Upper lobe of left lung (tissue), 4 donors: ENCODE data around the gene CALN1.

Experiments
- CTCF ChIP-seq, 6 experiments: fragments of 450-650 bp in 4 of 6; fragments of 200-600 bp in 2 of 6; sonication (generic) in 2 of 6; IDR thresholded peaks; one replicate each; pipeline ENCODE4 v1.5.1; 2016 to 2019; ENCODE audit warnings: antibody characterized with exemption in 6 of 6
- EP300 ChIP-seq, 4 donors: sonication (generic); formaldehyde crosslinking; IDR thresholded peaks; one replicate each; pipeline ENCODE4 v1.5.1; 2017; ENCODE audit warnings: antibody characterized with exemption in 4 of 4, control low read depth in 2 of 4
- POLR2A ChIP-seq, 4 donors: fragments of 450-650 bp; IDR thresholded peaks; one replicate each; pipeline ENCODE4 v1.5.1; 2016 to 2017; ENCODE audit warnings: antibody characterized with exemption in 4 of 4, mild to moderate bottlenecking in 2 of 4
- POLR2AphosphoS5 ChIP-seq, 2 donors: sonication (generic); formaldehyde crosslinking; IDR thresholded peaks; one replicate each; pipeline ENCODE4 v1.5.1; 2017; ENCODE audit warnings: antibody characterized with exemption in 2 of 2

GRCh38 chr7:72394016-72394415 lies 18.1 kb downstream of the CALN1 start:
- no peak for TF ChIP-seq CTCF (IDR thresholded peaks at IDR 0.05)
- TF ChIP-seq POLR2A (IDR thresholded peaks at IDR 0.05): no peak
- TF ChIP-seq POLR2AphosphoS5 (IDR thresholded peaks at IDR 0.05): no peak
- TF ChIP-seq EP300 (IDR thresholded peaks at IDR 0.05): no peak
